Activated CD4-positive, alpha-beta memory T cell treated with anti-CD3 and anti-CD28 coated beads, Interleukin-2, amount 10 ng/mL, durations not matched to agents 7 days and 5 days (primary cell): ENCODE measurements around the gene FMN2. TPM values are rescaled to one million over a fixed set of nuclear protein-coding genes. Genes with fewer than 3 reads are reported as not detected.

ENCODE experiments used
- CTCF ChIA-PET: fragments of 350-600 bp; sonication (Branson Sonifier 250); formaldehyde crosslinking; loops from one replicate; lab custom pipeline; 2021; ENCODE audit warnings: antibody characterized with exemption, inconsistent platforms; lab: Charles Lee
- POLR2A ChIA-PET: fragments of 350-600 bp; sonication (Branson Sonifier 250); formaldehyde crosslinking; loops from one replicate; lab custom pipeline; 2021; ENCODE audit warnings: antibody characterized with exemption; lab: Charles Lee
- DNase-seq: peaks from one replicate; pipeline ENCODE4 v3.0.0-alpha.2; 2020
- H3K27ac Mint-ChIP-seq: one replicate; pipeline ENCODE4 v1.8.0; 2021; ENCODE audit warnings: mild to moderate bottlenecking, mixed read lengths
- H3K27me3 Mint-ChIP-seq: one replicate; pipeline ENCODE4 v1.8.0; 2021; ENCODE audit warnings: mixed read lengths
- H3K36me3 Mint-ChIP-seq: one replicate; pipeline ENCODE4 v1.8.0; 2021; ENCODE audit warnings: low read depth, mixed read lengths
- H3K4me1 Mint-ChIP-seq: one replicate; pipeline ENCODE4 v1.8.0; 2021; ENCODE audit warnings: mixed read lengths
- H3K4me3 Mint-ChIP-seq: one replicate; pipeline ENCODE4 v1.8.0; 2021; ENCODE audit warnings: mild to moderate bottlenecking, mixed read lengths
- H3K9me3 Mint-ChIP-seq: one replicate; pipeline ENCODE4 v1.8.0; 2021; ENCODE audit warnings: mixed read lengths
- total RNA-seq, 2 experiments: library from RNA; stranded (reverse); gene quantifications; one replicate each; pipeline ENCODE4 v1.2.3, GENCODE V29; 2021

FMN2 gene
- total RNA-seq, 2 experiments from 2014 or later, result not detected

DNA sequence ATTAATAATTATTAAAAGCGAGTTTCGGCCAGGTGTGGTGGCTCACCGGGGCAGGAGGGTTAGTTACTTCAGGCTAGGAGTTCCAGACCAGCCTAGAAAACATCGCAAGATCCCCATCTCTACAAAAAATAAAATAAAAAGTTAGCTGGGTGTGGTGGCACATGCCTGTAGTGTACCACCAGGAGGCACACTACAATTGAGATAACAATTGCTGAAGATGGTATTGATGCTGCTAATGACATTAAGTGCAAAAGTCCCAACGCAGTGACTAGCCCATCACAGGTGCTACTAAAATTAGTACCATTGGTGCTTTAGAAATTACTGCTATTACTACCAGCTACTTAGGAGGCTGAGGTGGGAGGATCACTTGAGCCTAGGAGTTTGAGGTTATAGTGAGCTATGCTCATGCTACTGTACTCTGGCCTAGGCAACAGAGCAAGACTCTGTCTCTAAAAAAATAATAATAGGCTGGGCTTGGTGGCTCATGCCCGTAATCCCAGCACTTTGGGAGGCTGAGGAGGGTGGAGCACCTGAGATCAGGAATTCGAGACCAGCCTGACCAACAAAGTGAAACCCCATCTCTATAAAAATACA is 363.6 kb downstream of the FMN2 start:
- Mint-ChIP-seq H3K4me1 (no peaks in the 10 kb centered on the region), H3K9me3 (no peaks in the 10 kb centered on the region), H3K4me3 (no peak overlapping the region), H3K27me3 (no peaks in the 10 kb centered on the region), H3K27ac (no peak overlapping the region), H3K36me3 (no peaks in the 10 kb centered on the region)
- DNase-seq, result no peak
- CTCF ChIA-PET, result interaction anchor here (1.2 to 2.2 kb wide), 5 partner anchors 11 to 236 kb away, joined by 3 to 11 read pairs (median 7); no protein-coding TSS in a partner anchor
- POLR2A ChIA-PET, result no interaction called here

DNA sequence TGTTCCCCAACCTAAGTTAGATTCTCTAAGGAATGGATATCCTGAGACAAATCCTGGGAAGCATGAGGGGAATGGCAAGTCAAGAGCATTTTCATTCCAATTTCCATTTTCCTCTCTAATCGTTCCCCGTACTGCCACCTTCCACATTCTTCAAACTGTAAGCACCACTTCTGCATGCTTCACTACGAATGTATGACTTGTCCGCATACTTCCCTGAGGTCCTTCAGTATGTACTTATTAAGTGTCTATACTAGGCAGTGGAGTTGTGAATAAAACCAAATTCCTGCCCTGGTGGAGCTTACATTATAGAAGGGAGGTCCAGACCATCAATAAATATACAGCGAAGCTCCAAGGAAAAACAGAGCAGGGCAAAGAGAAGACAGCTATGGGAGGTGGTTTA is 365.5 kb downstream of the FMN2 start:
- H3K9me3 Mint-ChIP-seq, result no peaks in the 10 kb centered on the region
- ChIA-PET CTCF (interaction anchor here (1.3 kb wide), 1 partner anchor 17 kb away, joined by 3 read pairs; no protein-coding TSS in a partner anchor), POLR2A (no interaction called here)
- H3K4me1 Mint-ChIP-seq, result no peaks in the 10 kb centered on the region
- no peak for DNase-seq
- H3K27ac Mint-ChIP-seq, result no peak overlapping the region
- H3K27me3 Mint-ChIP-seq, result no peaks in the 10 kb centered on the region
- H3K4me3 Mint-ChIP-seq, result no peak overlapping the region
- H3K36me3 Mint-ChIP-seq, result no peaks in the 10 kb centered on the region

DNA sequence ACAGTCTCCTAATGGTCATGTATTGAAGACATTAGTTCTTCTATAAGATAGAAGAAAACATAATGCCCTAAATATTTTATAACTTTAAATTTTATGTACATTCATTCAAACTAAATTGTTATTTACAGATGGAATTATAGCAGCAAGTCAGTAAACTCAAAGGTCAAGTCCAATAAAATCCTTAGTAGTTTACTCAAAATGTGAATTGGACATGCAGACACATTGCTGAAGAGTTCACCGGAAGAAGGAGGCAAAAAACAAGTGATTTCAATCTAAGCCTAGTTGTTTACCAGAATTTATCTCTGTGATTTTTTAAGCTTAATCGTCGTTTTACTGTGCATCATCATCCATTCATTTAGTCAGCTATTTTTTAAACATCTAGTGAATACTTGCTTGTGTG is 370.6 kb downstream of the FMN2 start:
- CTCF ChIA-PET, result no interaction called here
- H3K4me3 Mint-ChIP-seq, result no peak overlapping the region
- no peaks in the 10 kb centered on the region for H3K9me3 Mint-ChIP-seq
- H3K27me3 Mint-ChIP-seq, result peaks cover 5% of the 10 kb centered on the region
- no peaks in the 10 kb centered on the region for H3K36me3 Mint-ChIP-seq
- no peak for DNase-seq
- no peak overlapping the region for H3K27ac Mint-ChIP-seq
- POLR2A ChIA-PET, result no interaction called here
- peaks cover 12% of the 10 kb centered on the region for H3K4me1 Mint-ChIP-seq

GRCh38 chr1:240462766-240463395 is 371.2 kb downstream of the FMN2 start:
- ChIA-PET CTCF (no interaction called here), POLR2A (no interaction called here)
- no peaks in the 10 kb centered on the region for H3K36me3 Mint-ChIP-seq
- peaks cover 12% of the 10 kb centered on the region for H3K4me1 Mint-ChIP-seq
- H3K27me3 Mint-ChIP-seq, result peaks cover 5% of the 10 kb centered on the region
- no peaks in the 10 kb centered on the region for H3K9me3 Mint-ChIP-seq
- no peak for DNase-seq
- H3K4me3 Mint-ChIP-seq, result no peak overlapping the region
- no peak overlapping the region for H3K27ac Mint-ChIP-seq

DNA sequence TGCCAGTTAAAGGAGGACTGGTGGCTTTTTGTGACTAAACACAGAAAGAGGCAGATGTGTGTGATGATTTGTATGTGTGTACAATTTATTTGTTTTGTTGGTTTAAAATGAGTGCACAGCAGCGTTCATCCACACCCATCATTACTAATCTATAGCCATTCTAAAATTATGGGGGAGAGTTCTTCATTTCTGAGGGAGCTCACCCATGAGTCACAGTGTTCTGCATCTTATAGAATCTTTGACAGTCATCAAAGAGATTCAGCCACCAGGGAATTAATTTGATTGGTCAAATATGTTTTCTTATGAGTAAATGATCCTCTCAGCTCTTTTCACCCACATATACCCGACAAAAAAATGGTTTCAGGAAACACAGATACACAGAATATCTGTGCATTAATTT is 372.4 kb downstream of the FMN2 start:
- no peaks in the 10 kb centered on the region for H3K36me3 Mint-ChIP-seq
- ChIA-PET POLR2A (no interaction called here), CTCF (no interaction called here)
- H3K27me3 Mint-ChIP-seq, result peaks cover 5% of the 10 kb centered on the region
- DNase-seq, result no peak
- H3K4me1 Mint-ChIP-seq, result peaks cover 12% of the 10 kb centered on the region
- no peak overlapping the region for H3K4me3 Mint-ChIP-seq
- H3K9me3 Mint-ChIP-seq, result no peaks in the 10 kb centered on the region
- no peak overlapping the region for H3K27ac Mint-ChIP-seq

DNA sequence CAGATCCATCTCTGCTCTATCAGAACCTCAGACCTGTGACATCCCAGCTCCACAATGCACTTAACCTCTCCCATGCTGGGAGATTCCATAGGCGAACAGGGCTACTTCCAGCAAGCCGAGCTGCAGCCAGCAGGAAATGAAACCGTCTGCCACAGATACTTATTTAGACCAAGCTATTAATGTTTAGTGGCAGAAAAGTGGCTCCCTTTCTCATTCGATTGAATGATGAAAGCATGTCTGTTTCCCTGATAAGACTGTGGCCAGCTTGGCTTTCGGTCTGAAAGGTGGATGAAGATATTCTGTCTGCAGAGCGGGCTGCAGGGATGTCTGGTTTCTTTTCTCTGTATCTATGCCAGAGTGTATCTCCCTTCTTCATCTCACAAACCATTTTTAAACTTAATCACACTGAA is 373.9 kb downstream of the FMN2 start:
- ChIA-PET CTCF (no interaction called here), POLR2A (no interaction called here)
- Mint-ChIP-seq H3K36me3 (no peaks in the 10 kb centered on the region), H3K27me3 (peaks cover 5% of the 10 kb centered on the region), H3K9me3 (no peaks in the 10 kb centered on the region), H3K27ac (no peak overlapping the region), H3K4me1 (peaks cover 12% of the 10 kb centered on the region), H3K4me3 (no peak overlapping the region)
- DNase-seq, result no peak

GRCh38 chr1:240466509-240466908 is 374.8 kb downstream of the FMN2 start:
- no peak overlapping the region for H3K4me3 Mint-ChIP-seq
- H3K36me3 Mint-ChIP-seq, result no peaks in the 10 kb centered on the region
- no peaks in the 10 kb centered on the region for H3K9me3 Mint-ChIP-seq
- H3K27ac Mint-ChIP-seq, result no peak overlapping the region
- DNase-seq, result no peak
- CTCF ChIA-PET, result interaction anchor here (0.8 kb wide), 1 partner anchor 11 kb away, joined by 3 read pairs; no protein-coding TSS in a partner anchor
- POLR2A ChIA-PET, result no interaction called here
- peaks cover 12% of the 10 kb centered on the region for H3K4me1 Mint-ChIP-seq
- H3K27me3 Mint-ChIP-seq, result peaks cover 5% of the 10 kb centered on the region

DNA sequence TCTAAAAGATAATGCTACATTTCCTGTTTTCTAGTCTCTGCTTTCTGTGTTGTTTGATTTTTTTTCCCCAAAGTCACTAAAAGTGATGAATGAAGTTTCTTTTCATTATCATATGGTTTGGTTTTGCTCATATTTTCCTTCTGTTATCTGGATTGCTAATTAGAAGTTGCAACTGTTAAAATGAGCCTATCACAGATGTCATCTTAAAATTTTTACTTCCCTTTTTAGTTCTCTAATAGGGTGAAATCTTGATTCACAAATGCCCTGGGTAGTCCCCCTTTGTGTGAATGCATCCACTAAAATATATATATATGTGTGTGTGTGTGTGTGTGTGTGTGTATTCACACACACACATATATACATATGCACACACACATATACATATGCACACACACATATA is 376.2 kb downstream of the FMN2 start:
- DNase-seq, result no peak
- no peak overlapping the region for H3K4me3 Mint-ChIP-seq
- CTCF ChIA-PET, result no interaction called here
- H3K36me3 Mint-ChIP-seq, result no peaks in the 10 kb centered on the region
- no peaks in the 10 kb centered on the region for H3K9me3 Mint-ChIP-seq
- no peak overlapping the region for H3K27ac Mint-ChIP-seq
- POLR2A ChIA-PET, result no interaction called here
- peaks cover 12% of the 10 kb centered on the region for H3K4me1 Mint-ChIP-seq
- peaks cover 5% of the 10 kb centered on the region for H3K27me3 Mint-ChIP-seq

GRCh38 chr1:240468656-240469055 is 377.0 kb downstream of the FMN2 start:
- Mint-ChIP-seq H3K27me3 (peaks cover 3% of the 10 kb centered on the region), H3K36me3 (no peaks in the 10 kb centered on the region), H3K27ac (no peak overlapping the region), H3K9me3 (no peaks in the 10 kb centered on the region), H3K4me1 (peaks cover 12% of the 10 kb centered on the region), H3K4me3 (no peak overlapping the region)
- DNase-seq, result no peak
- POLR2A ChIA-PET, result no interaction called here
- CTCF ChIA-PET, result no interaction called here

DNA sequence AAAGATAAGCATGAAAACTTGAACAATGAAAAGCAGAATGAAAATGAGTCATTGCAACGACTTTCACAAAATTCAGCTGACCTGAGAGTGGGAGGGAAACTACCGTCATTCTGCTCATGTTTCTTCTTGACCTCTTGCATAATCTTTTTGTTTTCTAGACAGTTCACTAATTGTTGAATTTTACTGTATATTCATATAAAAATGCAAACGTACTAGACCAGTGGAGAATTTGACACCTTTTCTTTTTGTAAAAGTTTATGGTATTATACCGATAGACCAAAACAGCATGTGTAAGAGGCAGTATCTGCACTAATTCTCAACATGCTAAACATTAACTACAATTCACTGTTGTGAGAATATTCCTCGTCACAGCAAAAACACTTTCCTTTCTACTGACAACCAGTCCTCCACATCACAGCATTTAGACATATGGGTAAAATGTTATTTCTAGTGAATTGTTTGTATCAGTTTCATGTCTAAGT is 382.5 kb downstream of the FMN2 start:
- Mint-ChIP-seq H3K27me3 (no peaks in the 10 kb centered on the region), H3K9me3 (peaks cover 5% of the 10 kb centered on the region), H3K36me3 (no peaks in the 10 kb centered on the region), H3K4me1 (peaks cover 1% of the 10 kb centered on the region), H3K27ac (no peak overlapping the region), H3K4me3 (no peak overlapping the region)
- DNase-seq, result no peak
- CTCF ChIA-PET, result no interaction called here
- POLR2A ChIA-PET, result no interaction called here

DNA sequence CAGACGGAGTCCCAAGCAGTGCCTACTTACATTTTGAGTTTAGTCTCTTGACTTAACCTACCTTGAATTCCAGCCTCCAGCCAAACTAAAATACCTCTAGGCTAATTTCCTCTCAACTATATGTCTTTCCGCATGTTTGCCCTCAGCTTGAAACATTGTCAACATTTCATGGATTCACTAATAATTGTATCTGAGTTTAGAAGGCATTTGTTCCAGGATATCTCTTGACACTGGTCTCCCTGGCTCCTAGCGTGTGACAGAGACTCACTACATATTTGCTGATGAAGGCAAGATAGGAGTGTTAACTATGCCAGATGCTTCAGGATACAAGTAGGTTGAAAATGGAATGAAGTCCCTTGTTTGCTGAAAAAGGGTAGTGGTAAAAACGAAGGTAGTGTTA is 384.1 kb downstream of the FMN2 start:
- Mint-ChIP-seq H3K27ac (no peak overlapping the region), H3K27me3 (no peaks in the 10 kb centered on the region), H3K36me3 (no peaks in the 10 kb centered on the region), H3K4me3 (no peak overlapping the region), H3K9me3 (peaks cover 5% of the 10 kb centered on the region), H3K4me1 (peaks cover 1% of the 10 kb centered on the region)
- CTCF ChIA-PET, result no interaction called here
- POLR2A ChIA-PET, result no interaction called here
- no peak for DNase-seq

DNA sequence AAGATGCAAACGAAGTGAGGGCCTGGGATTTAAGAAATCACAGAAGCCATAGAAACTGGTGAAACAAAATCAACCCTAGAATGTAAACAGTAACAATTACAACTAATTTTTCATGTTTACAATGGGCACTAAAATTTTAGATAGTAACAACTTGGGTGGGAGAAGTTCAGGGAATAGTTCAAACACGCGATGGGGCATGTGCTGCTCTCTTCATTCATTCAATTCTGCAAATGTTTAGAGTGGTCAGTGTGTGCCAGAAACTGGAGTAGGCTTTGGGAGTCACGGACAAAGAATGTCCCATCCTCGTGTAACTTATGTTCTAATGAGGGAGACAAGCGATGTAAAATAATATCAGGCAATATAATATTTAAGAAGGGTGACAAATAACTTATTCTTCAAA is 386.9 kb downstream of the FMN2 start:
- no peak overlapping the region for H3K4me3 Mint-ChIP-seq
- H3K27ac Mint-ChIP-seq, result no peak overlapping the region
- H3K9me3 Mint-ChIP-seq, result peaks cover 5% of the 10 kb centered on the region
- ChIA-PET CTCF (no interaction called here), POLR2A (no interaction called here)
- H3K36me3 Mint-ChIP-seq, result no peaks in the 10 kb centered on the region
- no peaks in the 10 kb centered on the region for H3K27me3 Mint-ChIP-seq
- H3K4me1 Mint-ChIP-seq, result peaks cover 1% of the 10 kb centered on the region
- DNase-seq, result no peak

DNA sequence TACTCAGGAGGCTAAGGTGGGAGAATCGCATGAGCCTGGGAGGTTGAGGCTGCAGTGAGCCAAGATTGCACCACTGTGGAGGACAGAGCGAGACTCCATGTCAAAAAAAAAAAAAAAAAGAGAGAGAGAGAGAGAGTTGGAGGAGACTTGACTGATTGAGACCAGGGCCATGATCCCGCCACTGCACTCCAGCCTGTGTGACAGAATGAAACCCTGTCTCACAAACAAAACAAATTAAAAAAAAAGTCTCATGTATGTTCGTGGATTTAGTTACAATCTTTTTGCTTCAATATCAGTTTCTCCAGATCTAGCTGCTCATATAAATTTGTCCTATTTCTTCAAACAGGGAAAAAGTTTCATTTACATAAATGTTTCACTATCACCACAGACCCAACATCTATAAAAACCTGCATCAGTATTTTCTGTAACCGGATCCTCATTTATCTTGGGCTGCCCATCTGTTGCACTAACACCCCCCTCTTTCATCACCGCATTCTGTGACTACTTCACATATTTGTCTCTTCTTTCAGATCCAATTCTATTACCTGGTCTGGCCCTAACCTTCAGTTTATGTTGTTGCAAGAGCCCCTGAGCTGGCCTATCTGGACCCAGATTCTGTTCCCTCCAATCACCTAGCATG is 393.2 kb downstream of the FMN2 start:
- no peak for DNase-seq
- Mint-ChIP-seq H3K27ac (no peak overlapping the region), H3K4me1 (no peaks in the 10 kb centered on the region), H3K36me3 (no peaks in the 10 kb centered on the region), H3K27me3 (no peaks in the 10 kb centered on the region), H3K9me3 (no peaks in the 10 kb centered on the region), H3K4me3 (no peak overlapping the region)
- CTCF ChIA-PET, result no interaction called here
- POLR2A ChIA-PET, result no interaction called here
